ENCODE measurements around the gene INO80.

INO80 gene

DNA sequence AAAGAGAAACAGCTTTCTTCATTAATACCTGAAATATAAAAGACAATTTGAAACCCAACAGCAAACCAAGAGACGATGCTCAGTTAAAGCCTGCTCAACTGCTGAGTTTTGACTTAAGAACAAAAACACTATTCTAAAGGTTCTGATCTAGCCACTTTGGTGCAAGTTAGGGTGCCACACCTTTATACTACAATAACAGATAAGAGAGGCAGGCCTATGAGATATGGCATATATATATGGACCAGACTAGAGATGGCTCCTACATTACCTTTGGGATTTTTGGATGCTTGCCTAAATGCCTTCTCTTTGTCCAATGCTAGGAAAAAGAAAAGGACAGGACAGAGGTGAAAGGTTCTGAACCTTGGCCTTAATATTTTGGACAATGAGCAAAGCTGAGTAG, 68.6 kb downstream of the INO80 start:
- DNase-seq (ENCODE audit: low read depth): no peak

DNA sequence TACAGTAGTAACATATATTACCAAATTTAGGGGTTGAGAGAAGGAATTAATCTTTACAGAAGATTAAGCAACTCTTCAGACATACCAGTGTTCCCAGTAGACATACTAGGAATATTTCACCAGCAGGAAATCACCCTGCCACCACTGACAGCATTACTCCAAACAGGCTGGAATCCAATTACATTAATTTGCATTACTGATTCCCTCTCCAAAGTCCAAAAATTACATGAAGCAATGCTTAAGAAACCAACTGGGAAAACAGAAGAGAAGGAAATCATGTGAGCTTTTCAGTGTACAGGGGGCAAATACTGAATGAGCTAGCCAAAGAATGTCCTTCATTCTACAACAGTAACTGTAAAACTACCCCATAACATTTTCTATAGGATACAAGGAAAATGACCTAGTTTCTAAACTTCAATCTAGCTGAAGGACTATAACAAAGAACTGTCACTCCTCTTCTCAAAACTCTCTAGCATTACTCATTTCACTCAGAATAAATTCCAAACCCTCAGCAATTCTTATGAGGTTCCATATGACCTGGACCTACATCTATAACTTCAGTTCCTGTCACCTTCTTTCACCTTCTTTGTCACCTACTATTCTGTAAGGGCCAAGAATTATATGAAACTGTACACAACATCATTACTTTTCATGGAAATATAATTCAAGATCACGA, 72.7 kb downstream of the INO80 start:
- DNase-seq (ENCODE audit: low read depth): no peak

- DNase-seq (ENCODE audit: low read depth): no peak
These were observed 73.2 kb downstream of the INO80 start for GRCh38 chr15:41042851-41043250.

GRCh38 chr15:41039121-41039520, 77.0 kb downstream of the INO80 start:
- no peak for DNase-seq (ENCODE audit: low read depth)

DNA sequence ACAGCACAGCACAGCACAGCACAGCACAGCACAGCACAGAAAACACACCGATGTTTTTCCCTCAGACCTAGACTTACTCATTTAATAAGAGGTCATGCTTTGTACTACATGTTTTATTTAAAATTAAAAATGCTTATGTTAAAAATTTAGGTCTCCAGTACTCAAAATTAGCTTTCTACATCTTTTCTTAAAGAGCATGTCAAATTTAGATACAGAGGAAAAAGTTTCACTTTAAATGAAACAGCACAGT, 84.1 kb downstream of the INO80 start:
- DNase-seq (ENCODE audit: low read depth): no peak

GRCh38 chr15:41031232-41032078, 84.6 kb downstream of the INO80 start:
- DNase-seq (ENCODE audit: low read depth): no peak

GRCh38 chr15:41028853-41029252, 87.2 kb downstream of the INO80 start:
- no peak for DNase-seq (ENCODE audit: low read depth)

DNA sequence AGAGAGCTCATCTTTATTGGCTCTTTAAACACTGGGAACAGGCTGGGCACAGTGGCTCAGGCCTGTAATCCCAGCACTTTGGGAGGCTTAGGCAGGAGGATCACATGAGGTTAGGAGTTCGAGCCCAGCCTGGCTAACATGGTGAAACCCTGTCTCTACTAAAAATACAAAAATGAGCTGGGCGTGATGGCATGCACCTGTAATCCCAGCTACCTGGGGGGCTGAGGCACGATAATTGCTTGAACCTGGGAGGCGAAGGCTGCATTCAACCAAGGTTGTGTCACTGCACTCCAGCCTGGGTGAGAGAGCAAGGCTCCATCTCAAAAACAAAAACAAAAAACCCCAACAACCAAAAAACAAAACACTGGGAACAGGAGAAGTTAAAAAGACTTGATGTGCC, 90.7 kb downstream of the INO80 start:
- DNase-seq (ENCODE audit: low read depth): no peak

GRCh38 chr15:41024885-41025284, 91.2 kb downstream of the INO80 start:
- no peak for DNase-seq (ENCODE audit: low read depth)

- no peak for DNase-seq (ENCODE audit: low read depth)
These were observed 91.9 kb downstream of the INO80 start for GRCh38 chr15:41024131-41024530.

GRCh38 chr15:41022487-41023090, 93.5 kb downstream of the INO80 start:
- peak; percentile 2 for DNase-seq (ENCODE audit: low read depth)

- no peak for DNase-seq (ENCODE audit: low read depth)
These were observed 95.3 kb downstream of the INO80 start for GRCh38 chr15:41020829-41021228.

DNA sequence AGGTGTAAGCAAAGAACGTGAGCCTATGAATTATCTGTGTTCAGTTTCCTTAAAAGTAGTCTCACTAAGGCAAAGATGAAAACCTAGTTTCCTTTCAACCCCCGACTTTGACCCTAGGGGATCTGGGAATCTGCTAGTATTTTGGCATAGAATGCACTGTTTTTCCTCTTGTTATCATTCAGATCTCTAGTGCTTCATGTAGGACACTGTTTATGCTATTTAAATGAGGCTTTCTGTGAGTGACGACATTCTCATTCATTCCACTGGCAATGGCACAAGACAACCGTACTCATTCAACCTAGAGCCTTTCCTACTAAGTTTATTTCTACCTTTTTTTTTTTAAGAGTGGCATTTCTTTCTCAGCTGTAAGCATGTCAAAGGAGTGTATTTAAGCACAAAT, 95.8 kb downstream of the INO80 start:
- DNase-seq (ENCODE audit: low read depth): no peak

DNA sequence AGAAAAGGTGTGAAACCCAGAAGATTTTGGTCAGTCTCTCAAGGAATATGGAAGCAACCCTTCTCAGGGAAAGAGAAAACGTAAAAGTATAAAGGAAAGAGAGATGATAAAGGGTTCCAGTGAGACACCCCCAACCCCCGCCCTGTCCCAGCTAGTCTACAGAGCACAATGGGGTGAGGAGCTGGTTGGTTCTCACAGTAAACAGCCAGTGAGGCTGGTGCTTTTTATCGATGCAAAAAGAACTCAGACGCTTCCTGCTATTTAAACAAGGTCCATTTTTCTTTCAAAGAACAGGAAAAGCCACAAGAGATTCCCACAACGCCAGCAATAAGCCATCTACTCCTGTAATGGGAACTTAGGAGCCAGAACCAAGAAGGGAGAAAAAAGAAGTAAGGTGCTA, 96.9 kb downstream of the INO80 start:
- DNase-seq (ENCODE audit: low read depth): no peak

GRCh38 chr15:41018534-41018933, 97.5 kb downstream of the INO80 start:
- no peak for DNase-seq (ENCODE audit: low read depth)

DNA sequence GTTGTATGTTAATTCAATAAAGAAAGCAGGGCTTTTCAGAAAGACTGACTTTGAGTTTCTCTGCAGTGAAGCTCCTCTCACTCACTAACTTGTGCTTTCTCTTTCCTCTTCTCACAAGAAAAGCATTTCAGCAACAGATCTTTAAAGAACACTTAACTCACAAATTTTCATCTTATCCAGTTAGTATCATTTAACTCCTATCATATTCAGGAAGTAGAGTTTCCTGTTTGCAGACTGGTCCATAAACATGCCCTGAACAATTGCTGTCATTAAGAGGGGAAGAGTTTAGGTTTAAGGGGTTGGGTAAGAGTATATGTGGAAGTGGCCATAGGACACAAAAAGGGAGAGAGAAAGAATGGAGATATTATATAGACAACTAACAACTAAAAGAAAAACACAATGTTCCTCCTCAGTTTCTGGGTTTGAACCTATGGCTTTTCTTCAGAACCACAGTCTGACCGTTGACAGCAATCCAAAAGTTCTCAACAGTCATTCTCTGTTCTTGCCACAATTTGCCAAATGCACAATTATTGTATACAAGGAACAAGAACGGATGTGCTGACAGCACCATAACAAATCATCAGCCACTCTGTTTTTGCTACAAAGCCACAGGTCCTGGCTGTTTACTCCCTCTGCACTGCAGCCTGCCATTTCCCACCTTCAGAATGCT, 98.9 kb downstream of the INO80 start:
- DNase-seq (ENCODE audit: low read depth): no peak

DNA sequence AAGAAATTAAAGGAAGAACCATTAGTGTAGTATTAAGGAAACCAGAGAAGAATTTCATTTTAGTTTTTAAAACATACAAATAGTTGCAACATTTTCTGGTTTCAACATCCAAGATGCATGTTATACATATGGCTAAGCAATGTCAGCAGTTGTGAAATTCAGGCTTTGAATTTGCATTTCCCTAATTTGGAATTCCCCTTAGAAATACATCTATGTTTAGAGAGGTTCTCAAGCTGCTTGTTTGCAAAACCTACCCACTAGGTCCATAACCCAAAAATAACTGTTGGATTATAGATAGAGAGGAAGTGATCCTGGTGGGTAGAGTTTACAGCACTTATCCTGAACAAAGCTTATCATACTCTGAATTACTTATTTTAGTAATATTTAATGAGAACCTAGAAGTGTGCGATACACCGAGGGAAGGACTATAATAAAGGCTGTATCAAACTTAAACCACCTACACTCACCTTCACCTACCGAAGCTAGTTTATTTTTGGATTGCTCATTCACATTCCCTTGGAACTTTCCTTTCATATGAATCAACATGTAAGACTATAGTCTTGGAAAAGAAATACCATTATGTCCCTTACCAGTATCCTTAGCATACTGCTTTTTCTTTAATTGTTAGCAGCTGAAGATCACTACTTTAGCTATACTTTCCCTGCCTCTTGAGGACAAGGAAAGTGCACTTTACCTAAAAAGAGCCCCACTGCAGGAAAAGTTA, 102.2 kb downstream of the INO80 start:
- DNase-seq (ENCODE audit: low read depth): no peak

- DNase-seq (ENCODE audit: low read depth): no peak
These were observed 104.8 kb downstream of the INO80 start for GRCh38 chr15:41011055-41011815.

DNA sequence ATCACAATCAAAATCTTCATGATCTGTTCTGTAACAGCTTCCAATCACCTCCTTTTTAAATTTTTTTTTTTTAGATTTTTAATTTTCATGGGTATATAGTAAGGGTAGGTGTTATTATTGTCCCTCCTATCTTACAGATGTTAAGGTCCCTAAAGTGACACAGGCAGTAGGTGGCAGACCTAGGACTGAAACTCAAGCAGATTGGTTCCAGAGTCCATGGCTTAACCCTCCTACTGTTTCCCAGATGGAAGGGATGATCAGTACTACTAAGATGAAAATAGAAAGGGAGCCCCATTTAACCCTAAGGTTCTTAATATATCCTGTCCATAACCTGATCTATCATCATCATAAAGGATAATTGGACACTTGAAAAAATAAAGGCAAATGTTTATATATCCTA, 105.7 kb downstream of the INO80 start:
- DNase-seq (ENCODE audit: low read depth): no peak

DNA sequence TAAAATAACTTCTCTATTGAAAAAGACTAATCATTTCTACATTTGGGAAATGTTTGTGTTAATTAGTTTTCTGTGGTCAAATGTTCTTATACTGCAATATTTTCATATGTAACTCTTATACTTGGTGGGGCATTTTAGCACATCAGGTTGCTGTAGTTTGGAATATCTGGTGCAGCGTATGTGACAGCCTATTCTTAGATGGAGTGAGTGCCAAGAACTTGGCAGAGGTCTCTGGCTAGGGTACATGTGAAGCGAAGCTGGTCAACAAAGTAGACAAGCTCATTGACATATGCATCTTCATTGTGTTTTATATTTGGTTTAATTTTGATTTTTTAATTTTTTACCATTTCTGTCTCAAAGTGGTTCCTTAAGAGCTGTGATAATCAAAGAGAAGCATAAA, 109.6 kb downstream of the INO80 start:
- no peak for DNase-seq (ENCODE audit: low read depth)

GRCh38 chr15:41004490-41004889, 111.6 kb downstream of the INO80 start:
- no peak for DNase-seq (ENCODE audit: low read depth)

All from T-helper 22 cell (primary cell).